Smooth muscle cell of the brain vasculature (primary cell): ENCODE data around the gene GFOD1.

Experiments used
- DNase-seq: peaks from one replicate; pipeline ENCODE4 v3.0.0-alpha.2; 2012; ENCODE audit warnings: low read depth, low spot score

The GFOD1 gene

GRCh38 chr6:13427316-13427715, 60.1 kb downstream of the GFOD1 start:
- no peak for DNase-seq

GRCh38 chr6:13425943-13426931, 61.2 kb downstream of the GFOD1 start:
- DNase-seq: no peak

GRCh38 chr6:13425270-13425873, 62.0 kb downstream of the GFOD1 start:
- DNase-seq: no peak

- DNase-seq: no peak
These were observed 64.1 kb downstream of the GFOD1 start for GRCh38 chr6:13423252-13423651.

GRCh38 chr6:13422681-13423221, 64.6 kb downstream of the GFOD1 start:
- peak; percentile 28 for DNase-seq

GRCh38 chr6:13421425-13422059, 65.9 kb downstream of the GFOD1 start:
- no peak for DNase-seq

GRCh38 chr6:13420269-13420668, 67.1 kb downstream of the GFOD1 start:
- no peak for DNase-seq

GRCh38 chr6:13419422-13420195, 67.8 kb downstream of the GFOD1 start:
- DNase-seq: no peak

- no peak for DNase-seq
These were observed 68.6 kb downstream of the GFOD1 start for GRCh38 chr6:13418844-13419243.

GRCh38 chr6:13417954-13418353, 69.4 kb downstream of the GFOD1 start:
- no peak for DNase-seq

- DNase-seq: no peak
These were observed 70.0 kb downstream of the GFOD1 start for GRCh38 chr6:13417431-13417830.

GRCh38 chr6:13415283-13415682, 72.1 kb downstream of the GFOD1 start:
- DNase-seq: no peak

GRCh38 chr6:13413900-13414555, 73.4 kb downstream of the GFOD1 start:
- DNase-seq: no peak

- no peak for DNase-seq
These were observed 73.9 kb downstream of the GFOD1 start for GRCh38 chr6:13413466-13413862.

GRCh38 chr6:13412639-13413465, 74.5 kb downstream of the GFOD1 start:
- no peak for DNase-seq

GRCh38 chr6:13412211-13412610, 75.2 kb downstream of the GFOD1 start:
- no peak for DNase-seq

GRCh38 chr6:13411484-13411883, 75.9 kb downstream of the GFOD1 start:
- no peak for DNase-seq

- DNase-seq: no peak
These were observed 77.4 kb downstream of the GFOD1 start for GRCh38 chr6:13409991-13410390.

GRCh38 chr6:13407709-13408695, 79.4 kb downstream of the GFOD1 start:
- DNase-seq: no peak
